NCI-H774 (cell line): ENCODE results near the gene SARS2.
"Not testable (repeated sequence)": the region's sequence is repeated elsewhere in the genome, so short reads cannot be mapped to it uniquely, and the experiment has no call there.

Experiments used
- DNase-seq: peaks from one replicate; lab custom pipeline; 2025; lab: John Stamatoyannopoulos, UW

The SARS2 gene

DNA sequence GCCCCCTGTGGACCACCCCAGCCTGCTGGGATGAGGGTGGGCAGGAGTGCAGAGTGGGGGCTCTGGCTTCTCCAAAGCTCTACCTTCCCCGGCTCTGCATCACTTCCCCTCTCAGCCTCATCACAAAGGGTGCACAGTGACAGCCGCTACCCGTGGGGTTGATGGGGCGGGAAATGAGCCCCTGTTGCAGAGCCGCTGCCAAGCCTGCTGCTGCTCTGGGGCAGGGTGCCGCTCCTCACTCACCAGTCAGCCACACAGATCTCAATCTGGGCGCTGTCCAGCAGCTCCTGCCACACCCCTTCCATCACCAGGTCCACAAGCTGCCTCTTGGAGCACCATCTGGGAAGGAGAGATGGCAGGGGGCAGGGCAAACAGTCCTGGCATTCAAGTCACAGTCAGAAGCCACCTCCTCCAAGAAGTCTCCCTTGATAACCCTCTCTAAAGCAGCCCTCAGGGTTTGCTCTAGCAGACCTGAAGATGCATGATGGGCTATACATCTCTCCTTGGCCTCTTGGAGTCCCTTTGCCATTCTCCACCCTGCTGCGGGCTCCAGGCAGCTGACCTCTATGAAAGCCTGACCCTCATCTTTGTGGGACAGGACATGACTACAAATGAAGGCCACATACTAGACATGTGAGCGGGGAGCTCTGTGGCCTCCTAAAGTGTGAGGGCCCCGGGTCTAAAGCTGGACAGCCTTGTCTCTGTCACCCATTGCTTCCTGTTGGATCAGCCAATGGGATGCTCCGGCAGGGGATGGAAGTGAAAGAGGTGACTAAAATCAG is 15.9 kb upstream of the SARS2 start:
- DNase-seq = no peak

DNA sequence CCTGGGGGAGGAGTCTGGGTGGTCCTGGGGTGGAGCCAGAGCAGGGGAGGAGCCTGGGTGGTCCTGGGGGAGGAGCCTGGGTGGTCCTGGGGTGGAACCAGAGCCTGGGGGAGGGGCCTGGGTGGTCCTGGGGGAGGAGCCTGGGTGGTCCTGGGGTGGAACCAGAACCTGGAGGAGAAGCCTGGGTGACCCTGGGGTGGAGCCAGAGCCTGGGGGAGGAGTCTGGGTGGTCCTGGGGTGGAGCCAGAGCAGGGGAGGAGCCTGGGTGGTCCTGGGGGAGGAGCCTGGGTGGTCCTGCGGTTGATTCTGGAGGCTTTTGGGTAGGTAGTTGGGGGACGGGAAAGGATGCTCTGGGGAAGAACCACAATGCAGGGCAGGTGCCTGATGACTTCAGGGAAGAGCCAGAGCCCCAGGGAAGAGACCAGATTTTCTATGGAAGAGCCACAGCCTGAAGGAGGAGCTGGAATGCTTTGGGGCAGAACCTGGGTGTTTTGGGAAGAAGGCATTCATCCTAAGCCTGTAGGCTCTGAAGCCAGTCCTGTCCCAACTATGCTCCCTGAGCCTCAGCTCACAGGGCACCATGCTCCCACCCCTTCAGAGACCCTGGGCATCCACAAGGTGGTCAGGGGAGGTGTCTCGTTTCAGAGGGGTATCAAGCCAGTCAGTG is 15.1 kb upstream of the SARS2 start:
- no peak for DNase-seq

DNA sequence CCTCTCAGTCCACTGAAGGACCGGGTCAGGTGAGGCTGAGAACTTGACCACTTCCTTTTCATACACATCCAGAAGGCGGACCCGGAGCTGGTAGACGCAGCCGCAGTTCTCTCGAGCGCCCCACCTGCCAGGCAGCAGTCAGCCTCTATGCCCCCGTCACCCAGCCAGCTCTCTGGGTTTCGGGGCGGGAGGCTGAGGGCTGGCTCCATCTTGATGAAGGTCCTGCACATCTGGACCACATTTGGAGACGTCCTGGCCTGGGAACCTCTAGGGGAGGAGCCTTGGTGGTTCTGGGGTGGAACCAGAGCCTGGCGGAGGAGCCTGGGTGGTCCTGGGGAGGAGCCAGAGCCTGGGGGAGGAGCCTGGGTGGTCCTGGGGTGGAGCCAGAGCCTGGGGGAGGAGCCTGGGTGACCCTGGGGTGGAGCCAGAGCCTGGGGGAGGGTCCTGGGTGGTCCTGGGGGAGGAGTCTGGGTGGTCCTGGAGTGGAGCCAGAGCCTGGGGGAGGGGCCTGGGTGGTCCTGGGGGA is 14.5 kb upstream of the SARS2 start:
- no peak for DNase-seq

DNA sequence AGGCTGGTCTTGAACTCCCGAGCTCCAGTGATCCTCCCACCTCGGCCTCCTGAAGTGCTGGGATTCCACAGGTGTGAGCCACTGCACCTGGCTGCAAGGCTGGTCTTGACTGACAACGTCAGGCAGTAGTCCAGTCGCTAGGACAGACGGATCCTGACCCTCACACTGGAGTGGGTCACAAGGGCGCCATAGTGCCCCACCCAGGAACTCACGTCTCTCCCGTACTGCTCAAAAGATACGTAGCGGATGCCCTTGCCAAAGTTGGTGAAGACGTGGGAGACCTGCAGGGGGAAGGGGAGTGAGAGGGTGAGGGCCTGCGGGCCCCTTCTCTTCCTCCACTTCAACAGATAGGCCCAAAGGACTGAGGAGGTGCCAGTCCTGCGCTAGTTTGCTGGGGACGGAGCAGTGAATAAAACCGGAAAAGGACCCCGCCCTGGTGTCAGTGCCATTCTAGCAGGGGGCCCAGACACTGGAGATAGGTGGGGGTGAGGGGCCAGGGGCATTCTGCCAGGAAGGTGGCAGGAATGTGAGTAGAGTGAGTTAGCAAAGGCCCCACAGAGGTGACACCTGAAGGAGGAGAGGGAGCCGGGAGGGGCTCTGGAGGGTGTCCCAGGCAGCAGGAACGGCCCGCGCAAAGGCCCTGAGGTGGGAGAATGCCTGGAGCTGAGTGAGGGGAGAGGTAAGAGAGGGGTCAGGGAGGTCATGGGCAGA is 12.1 kb upstream of the SARS2 start:
- DNase-seq = no peak

DNA sequence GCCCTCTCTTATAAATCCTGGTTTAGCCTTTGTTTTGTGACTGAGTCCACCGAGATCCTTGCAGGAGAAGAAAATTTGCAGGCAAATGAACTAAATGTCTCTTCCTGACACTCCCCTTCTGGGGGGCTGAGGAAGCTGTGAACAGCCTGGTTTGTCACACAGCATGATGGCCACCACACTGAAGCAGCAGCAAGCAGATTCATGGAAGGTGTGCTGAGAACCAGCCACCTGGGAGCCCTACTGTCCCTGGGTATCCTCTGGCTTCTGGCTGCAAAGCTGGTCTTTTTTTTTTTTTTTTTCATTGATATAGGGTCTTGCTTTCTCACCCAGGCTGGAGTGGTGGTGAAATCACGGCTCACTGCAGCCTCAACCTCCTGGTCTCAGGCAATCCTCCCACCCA is 11.4 kb upstream of the SARS2 start:
- no peak for DNase-seq

DNA sequence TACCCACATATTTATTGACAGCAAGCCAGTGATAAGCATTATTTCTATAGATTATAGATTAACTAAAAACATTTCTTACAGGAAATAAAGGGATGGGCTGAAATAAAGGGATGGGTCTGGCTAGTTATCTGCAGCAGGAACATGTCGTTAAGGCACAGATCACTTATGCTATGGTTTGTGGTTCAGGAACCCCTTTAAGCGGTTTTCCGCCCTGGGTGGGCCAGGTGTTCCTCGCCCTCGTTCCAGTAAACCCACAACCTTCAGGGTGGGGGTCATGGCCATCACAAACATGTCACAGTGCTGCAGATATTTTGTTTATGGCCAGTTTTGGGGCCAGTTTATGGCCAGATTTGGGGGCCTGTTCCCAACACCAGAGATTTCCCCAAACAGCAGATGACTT is 10.9 kb upstream of the SARS2 start:
- not testable (repeated sequence) for DNase-seq

DNA sequence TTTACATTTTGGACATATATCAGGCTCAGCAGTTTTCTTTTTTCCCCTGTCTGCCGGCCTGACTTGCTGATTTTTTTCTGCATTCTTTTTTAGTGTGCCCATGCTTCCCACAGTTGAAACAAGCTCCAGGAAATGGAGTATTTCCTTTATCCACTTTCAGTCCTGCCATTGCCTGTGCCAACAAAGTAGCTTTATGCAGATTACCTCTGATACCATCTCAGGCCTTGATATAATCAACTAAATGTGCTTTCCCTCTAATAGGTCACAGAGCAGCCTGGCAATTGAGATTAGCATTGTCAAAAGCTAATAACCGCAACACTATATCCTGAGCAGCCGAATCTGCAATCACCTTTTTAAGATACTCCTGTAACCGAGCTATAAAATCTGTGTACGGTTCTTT is 9.4 kb upstream of the SARS2 start:
- no peak for DNase-seq

DNA sequence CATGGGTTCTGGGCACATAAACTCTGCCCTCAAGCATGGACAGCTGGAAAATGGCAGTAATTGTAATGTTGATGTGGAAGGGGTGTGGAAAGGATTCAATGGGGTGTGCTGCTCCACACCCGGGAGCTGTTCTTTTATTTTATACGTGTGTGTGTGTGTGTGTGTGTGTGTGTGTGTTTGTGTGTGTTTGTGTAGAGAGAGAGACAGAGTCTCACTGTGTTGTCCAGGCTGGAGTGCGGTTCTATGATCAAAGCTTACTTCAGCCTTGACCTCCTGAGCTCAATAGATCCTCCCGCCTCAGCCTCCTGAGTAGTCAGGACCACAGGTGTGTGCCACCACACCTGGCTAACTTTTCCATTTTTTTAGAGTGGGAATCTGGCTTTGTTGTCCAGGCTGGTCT is 3.0 kb upstream of the SARS2 start:
- DNase-seq = no peak

DNA sequence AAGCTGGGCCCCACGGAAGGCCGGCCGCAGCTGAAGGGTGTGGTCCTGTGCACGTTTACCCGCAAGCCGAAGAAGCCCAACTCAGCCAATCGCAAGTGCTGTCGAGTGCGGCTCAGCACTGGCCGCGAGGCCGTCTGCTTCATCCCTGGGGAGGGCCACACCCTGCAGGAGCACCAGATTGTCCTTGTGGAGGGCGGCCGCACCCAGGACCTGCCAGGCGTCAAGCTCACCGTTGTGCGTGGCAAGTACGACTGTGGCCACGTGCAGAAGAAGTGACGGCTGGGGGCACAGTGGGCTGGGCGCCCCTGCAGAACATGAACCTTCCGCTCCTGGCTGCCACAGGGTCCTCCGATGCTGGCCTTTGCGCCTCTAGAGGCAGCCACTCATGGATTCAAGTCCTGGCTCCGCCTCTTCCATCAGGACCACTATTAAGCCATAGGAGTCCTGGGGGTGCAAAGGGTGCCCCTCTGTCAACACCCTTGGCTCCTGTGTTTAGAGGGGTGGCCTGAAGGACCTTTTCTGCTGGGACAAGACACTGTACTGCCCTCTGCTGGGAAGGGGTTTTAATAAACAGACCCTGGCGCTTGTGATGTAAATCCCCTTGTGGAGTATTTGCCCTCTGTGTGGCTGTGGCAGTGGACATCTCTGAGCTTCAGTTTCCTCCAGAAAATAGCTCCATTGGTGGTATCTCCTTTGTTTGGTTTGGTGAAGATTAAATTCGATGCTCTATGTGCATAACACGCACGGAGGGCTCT is 2.0 kb upstream of the SARS2 start:
- no peak for DNase-seq

DNA sequence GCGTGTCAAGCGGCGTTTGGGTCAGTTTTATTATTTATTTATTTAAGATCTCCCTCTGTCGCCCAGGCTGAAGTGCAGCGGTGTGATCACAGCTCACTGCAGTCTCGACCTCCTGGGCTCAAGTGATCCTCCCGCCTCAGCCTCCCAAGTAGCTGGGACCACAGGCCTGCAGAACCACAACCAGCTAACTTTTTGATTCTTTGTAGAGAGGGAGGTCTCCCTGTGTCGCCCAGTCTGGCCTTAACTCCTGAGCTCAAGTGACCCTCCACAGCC is 894 bp upstream of the SARS2 start:
- no peak for DNase-seq

DNA sequence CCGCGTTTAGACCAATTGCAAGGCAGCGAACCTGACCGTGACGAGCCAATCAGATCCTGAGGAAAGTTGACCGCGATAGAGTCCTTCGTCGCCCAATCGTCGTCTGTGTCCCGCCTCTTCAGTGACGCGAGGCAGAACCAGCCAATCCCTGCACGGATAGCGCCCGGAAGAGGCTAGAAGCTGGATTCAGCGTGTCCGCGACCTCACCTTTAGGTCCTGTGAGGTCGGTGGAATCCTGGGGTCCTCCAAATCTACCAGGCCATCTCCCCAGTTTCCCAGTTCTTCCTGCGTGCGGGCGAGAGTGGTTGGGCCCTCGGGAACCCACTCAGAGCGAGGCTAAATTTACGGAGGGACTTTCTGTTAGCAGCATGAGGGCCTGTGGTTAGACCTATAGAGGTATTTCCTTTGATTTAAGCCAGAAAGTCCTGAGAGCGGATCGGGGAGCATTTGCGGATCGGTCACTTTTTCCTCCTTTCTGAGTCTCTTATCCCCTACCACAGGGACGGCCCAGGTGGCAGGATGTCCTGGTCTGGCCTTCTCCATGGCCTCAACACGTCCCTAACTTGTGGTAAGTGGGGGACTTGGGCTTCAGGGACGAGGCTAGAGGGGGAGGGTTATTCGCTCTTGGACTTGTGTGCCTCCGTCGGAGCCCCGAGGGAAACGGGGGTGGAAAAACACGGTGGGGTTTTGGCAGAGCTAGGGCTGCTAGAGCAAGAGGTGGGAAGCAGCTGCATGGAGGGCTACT is 385 bp upstream of the SARS2 start, which contains the start of gene MRPS12:
Gene MRPS12, plus strand, starts transcription at position 169 of the 745 bp plus-strand sequence. Its CDS starts 351 bp downstream, at position 520.
- peak; percentile 98 for DNase-seq

DNA sequence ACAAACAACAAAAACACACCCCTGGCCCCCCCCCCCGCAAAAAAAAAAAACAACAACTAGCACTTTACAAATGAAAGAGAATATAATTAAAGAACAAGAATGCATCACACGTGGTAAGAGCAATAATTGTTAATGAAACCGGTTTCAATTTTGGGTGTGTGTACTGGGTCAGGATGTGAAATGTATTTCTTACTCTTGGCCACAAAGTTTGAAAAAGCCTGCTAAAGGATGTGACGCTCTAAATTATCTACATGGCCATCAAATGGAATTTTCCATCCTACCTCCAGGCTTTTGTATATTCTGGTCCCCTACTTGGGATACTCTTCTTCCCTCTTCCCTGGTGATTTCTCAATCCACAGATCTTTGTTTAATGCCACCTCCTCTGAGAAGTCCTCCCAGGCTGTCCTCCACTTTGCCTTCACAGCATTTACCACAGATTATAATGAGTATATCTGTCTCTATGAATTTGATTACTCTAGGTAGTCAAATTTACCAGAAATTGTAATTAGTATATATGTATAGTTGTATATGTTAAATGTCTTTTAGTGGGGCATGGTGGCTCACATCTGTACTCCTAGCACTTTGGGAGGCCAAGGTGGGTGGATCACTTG is 2.1 kb downstream of the SARS2 start:
- no peak for DNase-seq

DNA sequence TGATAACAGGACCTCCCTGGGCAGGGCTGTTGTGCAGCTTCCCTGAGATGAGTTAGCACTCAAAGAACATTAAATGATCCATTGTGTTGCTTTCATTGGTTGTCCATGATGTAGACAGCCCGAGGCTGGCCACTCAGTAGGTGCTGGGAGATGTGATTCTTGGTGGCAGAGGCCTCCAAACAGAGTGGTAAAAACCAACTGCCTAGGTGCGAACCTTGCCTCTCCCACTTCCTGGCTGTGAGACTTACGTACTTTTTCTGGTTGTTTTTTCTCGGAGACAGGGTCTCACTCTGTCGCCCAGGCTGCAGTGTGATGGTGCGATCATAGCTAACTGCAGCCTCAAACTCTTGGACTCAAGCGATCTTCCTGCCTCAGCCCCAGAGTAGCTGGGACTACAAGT is 6.2 kb downstream of the SARS2 start:
- no peak for DNase-seq

DNA sequence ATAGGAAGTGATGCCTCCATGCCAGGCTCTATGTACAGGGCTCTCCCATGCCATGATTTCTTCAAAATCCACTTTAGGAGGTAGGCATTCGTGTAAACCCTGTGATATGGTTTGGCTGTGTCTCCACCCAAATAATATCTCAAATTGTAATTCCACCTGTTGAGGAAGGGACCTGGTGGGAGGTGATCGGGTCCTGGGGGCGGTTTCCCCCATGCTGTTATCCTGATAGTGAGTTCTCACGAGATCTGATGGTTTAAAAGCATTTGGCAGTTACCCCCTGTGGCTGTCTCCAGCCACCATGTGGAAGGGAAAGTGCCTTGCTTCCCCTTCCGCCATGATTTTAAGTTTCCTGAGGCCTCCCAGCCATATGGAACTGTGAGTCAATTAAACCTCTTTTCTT is 8.1 kb downstream of the SARS2 start:
- DNase-seq = no peak

DNA sequence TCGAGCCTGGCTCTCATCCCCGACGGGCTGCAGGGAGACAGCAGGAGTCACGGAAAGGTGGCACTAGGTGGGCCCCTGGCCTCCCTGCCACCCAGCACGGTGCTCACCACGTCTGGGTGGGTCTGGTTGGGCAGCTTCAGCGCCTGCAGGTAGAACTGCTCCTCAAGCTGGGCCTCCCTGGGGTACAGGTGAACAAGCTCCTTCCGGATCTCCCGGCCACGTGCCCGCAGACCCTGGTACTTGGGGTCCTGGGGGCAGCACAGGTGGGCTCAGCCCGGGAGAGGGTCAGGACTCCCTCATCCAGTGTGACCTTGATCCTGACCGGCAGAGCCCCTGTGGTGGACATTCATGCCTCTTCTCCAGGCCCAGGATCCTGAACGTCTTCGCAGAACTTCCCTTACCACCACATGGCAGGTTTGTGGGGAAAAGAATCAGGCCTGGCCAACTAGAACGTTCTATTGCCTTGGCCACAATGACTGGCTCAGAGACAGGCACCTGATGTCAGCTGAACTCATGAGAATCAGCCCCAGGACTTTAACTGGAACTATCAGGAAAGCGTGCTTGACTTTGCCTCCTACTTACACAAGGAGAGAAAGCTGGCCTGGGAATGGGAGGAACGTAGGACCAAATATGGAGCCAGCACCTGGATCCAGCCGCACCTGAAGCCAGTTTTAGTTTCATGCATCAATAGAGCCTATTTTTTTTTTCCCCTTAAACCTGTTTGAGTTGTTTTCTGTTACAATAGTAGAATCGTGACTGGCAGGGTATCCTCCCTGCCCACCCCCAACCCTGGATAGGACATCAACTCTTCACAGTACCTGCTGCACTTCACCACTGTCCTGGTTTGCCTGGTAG is 8.9 kb downstream of the SARS2 start:
- DNase-seq = no peak

DNA sequence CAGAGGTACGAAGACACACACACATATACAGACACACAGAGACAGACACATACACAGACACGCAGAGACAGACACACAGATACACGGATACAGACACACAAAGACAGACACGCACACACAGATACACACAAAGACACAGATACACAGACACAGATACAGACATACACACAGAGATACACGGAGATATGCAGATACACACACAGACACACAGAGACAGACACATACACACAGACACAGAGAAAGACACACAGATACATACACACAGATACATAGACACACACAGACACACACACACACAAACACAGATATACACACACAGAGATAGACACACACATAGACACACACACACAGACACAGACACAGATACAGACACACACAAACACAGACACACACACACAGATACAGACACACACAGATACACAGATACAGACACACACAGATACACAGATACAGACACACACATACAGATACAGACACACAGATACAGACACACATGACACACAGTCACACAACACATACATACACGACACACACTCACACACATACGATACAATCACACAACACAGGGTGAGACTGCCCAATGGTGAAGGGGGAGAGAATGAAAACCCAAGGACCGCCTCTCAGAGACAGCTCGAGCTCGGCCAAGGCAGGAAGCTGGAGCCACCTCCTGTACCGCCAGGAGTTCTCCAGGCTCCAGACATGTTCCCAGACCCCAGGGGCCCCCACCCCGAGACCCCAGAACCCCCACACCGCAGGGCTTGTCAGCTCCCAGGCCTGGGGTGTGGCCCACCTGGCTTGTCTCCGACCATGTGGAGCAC is 9.8 kb downstream of the SARS2 start:
- no peak for DNase-seq

DNA sequence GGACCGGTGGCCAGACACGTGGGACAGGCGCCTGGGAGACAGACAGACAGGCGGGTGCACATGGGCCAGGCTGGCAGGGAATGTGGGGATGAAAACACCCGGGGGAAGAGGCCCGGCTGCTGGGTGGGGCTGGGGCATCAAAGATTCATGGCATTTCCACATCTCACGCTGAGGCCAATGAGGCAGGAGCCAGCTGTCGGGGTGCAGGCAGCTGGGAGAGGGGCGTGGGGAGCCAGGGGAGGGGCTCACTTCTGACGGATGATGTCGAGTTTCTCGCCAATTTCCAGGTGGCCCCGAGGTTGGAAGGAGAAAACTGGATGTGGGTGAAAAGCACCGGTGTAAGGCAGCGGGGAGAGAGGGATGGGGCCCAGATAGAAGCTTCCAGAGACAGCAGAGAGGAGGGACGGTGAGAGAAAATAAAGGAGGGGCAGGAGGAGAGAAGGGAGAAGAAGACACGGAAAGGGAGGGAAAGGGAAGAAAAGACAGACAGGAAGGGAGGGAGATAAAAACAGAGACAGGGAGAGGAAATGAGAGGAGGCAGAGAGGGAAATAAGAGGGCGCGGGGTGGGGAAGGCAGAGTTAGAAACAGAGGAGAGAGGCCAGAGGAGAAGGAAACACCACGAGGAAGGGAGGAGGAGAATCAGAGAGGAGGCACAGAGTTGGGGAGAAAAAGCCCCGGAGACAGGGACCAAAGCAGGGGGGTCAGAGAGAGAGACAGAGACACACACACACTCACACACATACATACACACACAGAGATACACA is 10.5 kb downstream of the SARS2 start:
- no peak for DNase-seq

DNA sequence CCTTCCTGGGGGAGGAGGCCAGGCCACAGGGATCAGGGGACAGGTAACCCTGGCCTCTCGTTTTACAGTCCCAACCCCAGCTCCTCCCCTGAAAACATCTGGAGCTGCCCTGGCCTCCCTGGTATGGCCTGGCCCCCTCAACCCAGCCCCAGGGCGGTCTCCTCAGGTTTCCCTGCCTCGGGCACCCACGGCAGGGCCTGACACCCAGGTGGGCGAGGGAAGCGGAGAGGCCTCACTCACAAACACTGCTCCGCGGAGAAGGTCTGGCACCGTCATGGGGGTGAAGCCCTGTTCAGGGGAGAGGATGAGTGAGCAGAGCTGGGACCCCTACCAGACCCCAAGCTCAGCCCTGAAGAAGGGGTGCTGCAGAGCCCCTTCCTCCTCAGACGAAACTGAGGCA is 12.0 kb downstream of the SARS2 start:
- no peak for DNase-seq
